Sigmoid colon (tissue), 7 donors: ENCODE results near the gene COMMD9. TPM values are rescaled to one million over a fixed set of nuclear protein-coding genes. Genes with fewer than 3 reads are reported as not detected.

Experiments used
- DNase-seq: peaks from one replicate; pipeline ENCODE4 v3.0.0-alpha.2; 2019
- H3K27ac ChIP-seq, 4 donors: fragments of 200-600 bp; sonication (generic); one replicate each; pipeline ENCODE4 v1.5.1; 2016 to 2019; ENCODE audit warnings: mild to moderate bottlenecking in 1 of 4
- H3K27me3 ChIP-seq, 3 donors: fragments of 200-600 bp; sonication (generic); one replicate each; pipeline ENCODE4 v1.5.1; 2019; ENCODE audit warnings: mild to moderate bottlenecking in 1 of 3
- H3K36me3 ChIP-seq, 4 donors: fragments of 200-600 bp; sonication (generic); one replicate each; pipeline ENCODE4 v1.5.1; 2016 to 2019
- H3K4me1 ChIP-seq, 4 donors: fragments of 200-600 bp; sonication (generic); one replicate each; pipeline ENCODE4 v1.5.1; 2017 to 2019
- H3K4me3 ChIP-seq, 4 donors: fragments of 200-600 bp; sonication (generic); one replicate each; pipeline ENCODE4 v1.5.1; 2017 to 2019; ENCODE audit warnings: mild to moderate bottlenecking in 2 of 4, moderate library complexity in 1 of 4
- H3K9me3 ChIP-seq, 4 donors: fragments of 200-600 bp in 3 of 4; sonication (generic) in 3 of 4; one replicate each; pipeline versions ENCODE4 v1.5.1 to v1.6.1; 2013 to 2019
- EP300 ChIP-seq, 4 donors: sonication (generic); formaldehyde crosslinking; IDR thresholded peaks; one replicate each; pipeline ENCODE4 v1.6.1; 2017; ENCODE audit warnings: antibody characterized with exemption in 4 of 4
- POLR2A ChIP-seq, 2 donors: fragments of 450-650 bp; IDR thresholded peaks; one replicate each; pipeline ENCODE4 v1.6.1; 2016; ENCODE audit warnings: antibody characterized with exemption in 2 of 2, mild to moderate bottlenecking in 2 of 2, moderate library complexity in 2 of 2
- POLR2AphosphoS5 ChIP-seq, 4 donors: sonication (generic); formaldehyde crosslinking; IDR thresholded peaks; one replicate each; pipeline ENCODE4 v1.6.1; 2017; ENCODE audit warnings: antibody characterized with exemption in 4 of 4
- WGBS, 2 donors: extraction: QIAGEN DNeasy Blood & Tissue Kit; methylation state at CpG; one replicate each; pipeline ENCODE4 v1.1.7; 2013; 5-methylcytosine and 5-hydroxymethylcytosine counted together
- intact Hi-C: fragments of 100-400 bp; cut with DNase I; formaldehyde crosslinking; loops from one replicate; pipeline ENCODE4 v1.15.1; 2023
- polyA plus RNA-seq, 3 donors: library from polyadenylated mRNA; stranded (reverse); fragments of 200-250 nt; gene quantifications; one replicate each; pipeline ENCODE4 v1.2.3, GENCODE V29; 2013
- total RNA-seq, 4 donors: library from RNA; depleted of rRNA; stranded (reverse); fragments of >200 nt; gene quantifications; one replicate each; pipeline ENCODE4 v1.1.0, GENCODE V29; 2016
- TF ChIP-seq, protein P1 (sequence below), 4 experiments: fragments of 450-650 bp in 3 of 4; fragments of 200-600 bp in 1 of 4; IDR thresholded peaks; one replicate each; pipeline ENCODE4 v1.5.1; 2016 to 2019; ENCODE audit warnings: antibody characterized with exemption in 4 of 4, mild to moderate bottlenecking in 3 of 4, moderate library complexity in 2 of 4
- donor health status: healthy with polysubstance abuse.
- donor health status: Bipolar disorder and iron deficiency.
- donor health status: healthy.

COMMD9 gene
- total and polyA plus RNA-seq, 7 donors: 15.5 to 44.6 (median 30.7) TPM

DNA sequence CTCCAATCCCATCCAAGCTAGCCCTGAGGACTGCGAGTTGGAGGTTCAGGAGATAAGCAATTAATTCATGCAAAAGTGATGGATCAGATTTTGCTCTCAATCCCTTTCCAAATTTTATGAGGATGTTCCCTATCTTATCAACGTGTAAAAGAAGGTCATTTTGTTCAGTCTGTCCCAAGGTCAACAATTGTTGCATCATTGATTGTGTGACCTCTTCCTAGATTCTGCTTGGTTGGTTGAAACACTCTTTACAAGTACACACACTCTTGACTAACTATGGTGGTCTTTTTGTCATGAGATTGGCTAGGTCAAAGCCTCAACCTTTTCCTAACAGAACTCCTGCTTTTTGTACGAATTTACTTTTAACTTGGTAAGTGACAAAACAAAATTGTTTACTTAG lies 41.7 kb downstream of the COMMD9 start:
- Histone ChIP-seq H3K4me3 (no peak overlapping the region), H3K4me1 (no peaks in the 10 kb centered on the region), H3K9me3 (no peaks in the 10 kb centered on the region), H3K36me3 (no peaks in the 10 kb centered on the region), H3K27me3 (no peaks in the 10 kb centered on the region), H3K27ac (no peak overlapping the region)
- TF ChIP-seq, protein P1, sequence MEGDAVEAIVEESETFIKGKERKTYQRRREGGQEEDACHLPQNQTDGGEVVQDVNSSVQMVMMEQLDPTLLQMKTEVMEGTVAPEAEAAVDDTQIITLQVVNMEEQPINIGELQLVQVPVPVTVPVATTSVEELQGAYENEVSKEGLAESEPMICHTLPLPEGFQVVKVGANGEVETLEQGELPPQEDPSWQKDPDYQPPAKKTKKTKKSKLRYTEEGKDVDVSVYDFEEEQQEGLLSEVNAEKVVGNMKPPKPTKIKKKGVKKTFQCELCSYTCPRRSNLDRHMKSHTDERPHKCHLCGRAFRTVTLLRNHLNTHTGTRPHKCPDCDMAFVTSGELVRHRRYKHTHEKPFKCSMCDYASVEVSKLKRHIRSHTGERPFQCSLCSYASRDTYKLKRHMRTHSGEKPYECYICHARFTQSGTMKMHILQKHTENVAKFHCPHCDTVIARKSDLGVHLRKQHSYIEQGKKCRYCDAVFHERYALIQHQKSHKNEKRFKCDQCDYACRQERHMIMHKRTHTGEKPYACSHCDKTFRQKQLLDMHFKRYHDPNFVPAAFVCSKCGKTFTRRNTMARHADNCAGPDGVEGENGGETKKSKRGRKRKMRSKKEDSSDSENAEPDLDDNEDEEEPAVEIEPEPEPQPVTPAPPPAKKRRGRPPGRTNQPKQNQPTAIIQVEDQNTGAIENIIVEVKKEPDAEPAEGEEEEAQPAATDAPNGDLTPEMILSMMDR (IDR thresholded peaks at IDR 0.05): no peak
- TF ChIP-seq EP300 (IDR thresholded peaks at IDR 0.05): no peak
- no peak for TF ChIP-seq POLR2AphosphoS5 (IDR thresholded peaks at IDR 0.05)
- TF ChIP-seq POLR2A (IDR thresholded peaks at IDR 0.05): no peak
- DNase-seq: no peak
- 45 to 60% methylated on average over 3 of the region's 3 CpGs for WGBS, 2 donors
- intact Hi-C loops: no loop called here

DNA sequence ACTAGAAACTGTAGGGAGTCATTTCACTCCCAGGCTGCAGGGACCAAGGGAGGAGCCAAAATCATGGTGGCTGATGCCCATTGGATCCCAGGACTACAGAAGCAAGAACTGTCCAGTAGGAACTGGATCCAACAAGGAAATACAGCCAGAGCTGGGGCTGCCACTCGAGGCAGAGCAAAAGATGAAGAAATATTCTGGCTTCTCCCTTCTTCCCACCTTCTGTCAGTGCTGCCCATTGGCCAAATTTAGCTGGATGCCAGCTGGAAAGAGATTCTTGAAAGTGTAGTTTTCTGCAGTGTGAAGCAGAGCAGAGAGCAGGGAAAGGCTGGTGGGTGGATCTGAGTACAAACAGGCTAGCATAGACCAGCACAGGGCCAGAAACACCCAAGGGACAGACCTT lies 45.6 kb downstream of the COMMD9 start:
- Histone ChIP-seq H3K4me1 (no peaks in the 10 kb centered on the region), H3K27ac (no peak overlapping the region), H3K36me3 (no peaks in the 10 kb centered on the region), H3K4me3 (no peak overlapping the region), H3K9me3 (no peaks in the 10 kb centered on the region), H3K27me3 (no peaks in the 10 kb centered on the region)
- no peak for DNase-seq
- WGBS, 2 donors: 65 to 70% methylated on average over 1 of the region's 1 CpG
- intact Hi-C loops: no loop called here
- TF ChIP-seq, protein P1 (IDR thresholded peaks at IDR 0.05): no peak

DNA sequence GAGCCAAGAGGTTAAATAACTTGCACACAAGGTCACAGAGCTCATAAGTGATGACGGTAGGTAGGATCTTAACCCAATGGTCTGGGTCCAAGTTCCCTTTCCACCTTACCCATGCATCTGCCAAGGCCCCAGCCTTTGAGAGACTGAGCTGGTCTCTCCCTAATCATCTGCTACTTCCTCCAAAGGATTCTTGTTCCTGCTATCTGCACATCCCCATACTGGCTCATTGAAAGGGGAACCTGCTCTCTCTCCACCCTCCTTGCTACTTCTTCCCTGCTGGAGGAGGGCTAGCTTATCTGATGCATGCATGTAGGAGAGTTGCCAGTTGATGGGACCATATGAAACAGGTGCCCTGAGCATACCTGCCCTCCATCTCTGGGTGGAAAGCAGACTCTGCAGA lies 47.7 kb downstream of the COMMD9 start:
- no peaks in the 10 kb centered on the region for H3K9me3 ChIP-seq
- H3K36me3 ChIP-seq: no peaks in the 10 kb centered on the region
- intact Hi-C loops: no loop called here
- no peak overlapping the region for H3K27ac ChIP-seq
- no peak for DNase-seq
- WGBS, 2 donors: 70 to 91% methylated on average over 1 of the region's 1 CpG
- TF ChIP-seq POLR2AphosphoS5 (IDR thresholded peaks at IDR 0.05): no peak
- TF ChIP-seq POLR2A (IDR thresholded peaks at IDR 0.05): no peak
- TF ChIP-seq, protein P1 (IDR thresholded peaks at IDR 0.05): no peak
- TF ChIP-seq EP300 (IDR thresholded peaks at IDR 0.05): no peak
- no peaks in the 10 kb centered on the region for H3K4me1 ChIP-seq
- H3K27me3 ChIP-seq: no peaks in the 10 kb centered on the region
- H3K4me3 ChIP-seq: no peak overlapping the region

DNA sequence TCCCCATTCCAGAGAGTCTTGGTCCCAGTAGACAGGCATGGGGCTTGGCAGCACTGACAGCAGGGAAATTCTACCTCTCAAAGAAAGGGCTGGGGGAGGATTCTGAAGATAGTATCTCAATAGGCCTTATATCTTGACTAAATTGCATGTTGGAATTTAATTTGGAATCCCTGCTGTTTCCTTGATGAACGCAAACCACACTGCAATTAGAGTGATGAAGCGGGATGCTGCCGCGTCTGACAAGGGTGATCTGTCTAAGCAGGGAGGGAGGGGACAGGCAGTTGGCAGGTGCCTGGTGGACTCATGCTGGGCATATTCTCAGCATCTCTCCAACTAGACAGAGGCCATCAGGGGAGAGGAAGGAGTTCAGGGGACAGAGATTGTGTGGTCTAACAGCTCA lies 48.4 kb downstream of the COMMD9 start:
- Histone ChIP-seq H3K27ac (no peak overlapping the region), H3K36me3 (no peaks in the 10 kb centered on the region), H3K27me3 (no peaks in the 10 kb centered on the region), H3K4me1 (no peaks in the 10 kb centered on the region), H3K4me3 (no peak overlapping the region), H3K9me3 (no peaks in the 10 kb centered on the region)
- DNase-seq: no peak
- intact Hi-C loops: no loop called here
- TF ChIP-seq POLR2A (IDR thresholded peaks at IDR 0.05): no peak
- no peak for TF ChIP-seq EP300 (IDR thresholded peaks at IDR 0.05)
- 92 to 94% methylated on average over 4 of the region's 4 CpGs for WGBS, 2 donors

DNA sequence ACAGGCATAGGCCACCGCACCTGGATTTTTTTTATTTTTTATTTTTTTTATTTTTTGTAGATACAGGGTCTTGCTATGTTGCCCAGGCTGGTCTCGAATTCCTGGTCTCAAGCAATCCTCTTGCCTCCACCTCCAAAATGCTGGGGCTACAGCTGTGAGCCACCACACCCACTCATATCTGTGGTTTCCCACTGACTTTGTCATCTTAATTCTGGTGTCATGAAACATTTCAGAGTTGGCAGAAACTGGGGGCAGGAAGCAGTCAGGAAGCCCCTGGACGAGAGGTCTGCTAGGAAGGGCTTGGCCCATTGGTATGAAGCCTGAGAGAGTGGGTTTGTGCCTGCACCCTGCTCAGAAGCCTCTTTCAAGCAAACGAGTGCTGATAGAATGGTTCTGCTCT lies 49.1 kb downstream of the COMMD9 start:
- H3K9me3 ChIP-seq: no peaks in the 10 kb centered on the region
- no peaks in the 10 kb centered on the region for H3K36me3 ChIP-seq
- intact Hi-C loops: no loop called here
- H3K4me1 ChIP-seq: no peaks in the 10 kb centered on the region
- TF ChIP-seq, protein P1 (IDR thresholded peaks at IDR 0.05): no peak
- no peak for TF ChIP-seq EP300 (IDR thresholded peaks at IDR 0.05)
- no peak for TF ChIP-seq POLR2AphosphoS5 (IDR thresholded peaks at IDR 0.05)
- no peak for TF ChIP-seq POLR2A (IDR thresholded peaks at IDR 0.05)
- H3K27ac ChIP-seq: no peak overlapping the region
- H3K4me3 ChIP-seq: no peak overlapping the region
- no peaks in the 10 kb centered on the region for H3K27me3 ChIP-seq
- DNase-seq: no peak
- WGBS, 2 donors: 73 to 84% methylated on average over 4 of the region's 4 CpGs
